Adrenal gland (tissue), 5 donors: Measurements from ENCODE around the gene BPHL.
"Not testable (repeated sequence)": the region's sequence is repeated elsewhere in the genome, so short reads cannot be mapped to it uniquely, and the experiment has no call there.

Source experiments
- CTCF ChIP-seq, 6 experiments: fragments of 450-650 bp in 4 of 6; fragments of 200-600 bp in 2 of 6; sonication (generic) in 1 of 6; IDR thresholded peaks; 1 replicate in 5 of 6; 2 replicates in 1 of 6; pipeline versions ENCODE4 v1.5.1 to v1.8.0; 2016 to 2021; ENCODE audit warnings: antibody characterized with exemption in 6 of 6, mild to moderate bottlenecking in 2 of 6, moderate library complexity in 1 of 6
- POLR2A ChIP-seq, 2 donors: fragments of 450-650 bp; IDR thresholded peaks; one replicate each; pipeline ENCODE4 v1.6.1; 2017; ENCODE audit warnings: antibody characterized with exemption in 2 of 2, mild to moderate bottlenecking in 2 of 2, moderate library complexity in 1 of 2
- donor health status: DM: no; HTN: no; CAD: no.

- TF ChIP-seq CTCF, POLR2A (IDR thresholded peaks at IDR 0.05): not testable (repeated sequence)
These were observed 79.2 kb downstream of the BPHL start for GRCh38 chr6:3197734-3198133.
